ENCODE measurements around the gene GPR25.

GPR25 gene

DNA sequence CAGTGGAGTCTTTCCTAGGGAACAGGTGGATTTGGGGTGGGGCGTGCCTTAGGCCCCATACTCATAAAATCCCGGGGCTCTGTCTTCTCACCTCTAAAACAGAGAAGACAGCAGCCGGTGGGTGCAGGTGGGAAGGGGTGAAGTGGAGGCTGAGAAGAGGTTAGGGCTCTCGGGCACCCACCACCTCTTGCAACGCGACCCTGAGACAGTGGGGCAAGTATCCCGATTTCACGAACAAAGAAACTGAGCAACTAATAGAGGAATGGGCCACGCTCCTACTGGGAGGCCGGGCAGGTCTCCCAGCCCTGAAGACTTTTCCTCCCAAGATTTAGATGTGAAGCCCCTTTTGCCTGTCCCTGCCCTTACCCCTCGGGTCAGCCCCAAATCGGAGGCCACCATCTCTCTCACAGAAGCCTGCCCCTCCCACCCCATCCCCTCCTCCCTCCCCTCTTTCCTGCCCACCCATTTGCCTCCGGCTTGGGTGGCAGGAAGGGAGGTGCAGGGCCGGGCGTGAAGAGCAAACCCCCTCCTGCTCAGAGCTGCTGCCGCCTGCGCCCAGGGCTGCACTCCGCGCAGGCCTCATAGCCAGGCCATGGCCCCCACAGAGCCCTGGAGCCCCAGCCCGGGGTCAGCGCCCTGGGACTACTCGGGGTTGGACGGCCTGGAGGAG is at the start of gene GPR25:
Gene GPR25 (plus strand): TSS at position 536 of the 670 bp plus-strand sequence. CDS start 57 bp downstream, at position 593.
- no peak within 1 kb of the TSS for H3K4me3 ChIP-seq (ENCODE audit: insufficient read length, low read depth)
- H3K27me3 ChIP-seq (ENCODE audit: insufficient read depth, insufficient read length) = no peaks in the 10 kb centered on the region
- no peak within 1 kb of the TSS for H3K9ac ChIP-seq (ENCODE audit: insufficient read length, low read depth)
- H3K4me1 ChIP-seq (ENCODE audit: insufficient read depth, insufficient read length) = peaks cover 5% of the 10 kb centered on the region
- DNase-seq (ENCODE audit: low read depth, low spot score) = no peak
- no peak for TF ChIP-seq YY1 (IDR thresholded peaks at IDR 0.05; ENCODE audit: insufficient read depth, insufficient read length)
- TF ChIP-seq SUZ12 (IDR thresholded peaks at IDR 0.05; ENCODE audit: extremely low read depth, insufficient read depth, insufficient read length) = no peak
- no peak for TF ChIP-seq ZNF274 (IDR thresholded peaks at IDR 0.05; ENCODE audit: low read depth, low read length)
- H3K36me3 ChIP-seq (ENCODE audit: insufficient read depth, insufficient read length, low read length) = no peaks in the 10 kb centered on the region
- H3K9me3 ChIP-seq (ENCODE audit: insufficient read depth, low read length) = no peaks in the 10 kb centered on the region

- DNase-seq (ENCODE audit: low read depth, low spot score) = no peak
- H3K4me1 ChIP-seq (ENCODE audit: insufficient read depth, insufficient read length) = no peaks in the 10 kb centered on the region
- H3K9ac ChIP-seq (ENCODE audit: insufficient read length, low read depth) = no peak overlapping the region
- peaks cover under 1% of the 10 kb centered on the region; the same call in 1 of the 2 replicates for H3K9me3 ChIP-seq (ENCODE audit: insufficient read depth, low read length)
- no peaks in the 10 kb centered on the region for H3K27me3 ChIP-seq (ENCODE audit: insufficient read depth, insufficient read length)
- TF ChIP-seq YY1 (IDR thresholded peaks at IDR 0.05; ENCODE audit: insufficient read depth, insufficient read length) (no peak), ZNF274 (IDR thresholded peaks at IDR 0.05; ENCODE audit: low read depth, low read length) (no peak), SUZ12 (IDR thresholded peaks at IDR 0.05; ENCODE audit: extremely low read depth, insufficient read depth, insufficient read length) (no peak)
- H3K36me3 ChIP-seq (ENCODE audit: insufficient read depth, insufficient read length, low read length) = peaks cover 32% of the 10 kb centered on the region
- H3K4me3 ChIP-seq (ENCODE audit: insufficient read length, low read depth) = no peak overlapping the region
Observed at GRCh38 chr1:200831091-200831490, 41.7 kb upstream of the GPR25 start.

- no peak for DNase-seq (ENCODE audit: low read depth, low spot score)
- H3K9me3 ChIP-seq (ENCODE audit: insufficient read depth, low read length) = peaks cover 4% of the 10 kb centered on the region; the same call in 1 of the 2 replicates
- H3K4me3 ChIP-seq (ENCODE audit: insufficient read length, low read depth) = no peak overlapping the region
- TF ChIP-seq SUZ12 (IDR thresholded peaks at IDR 0.05; ENCODE audit: extremely low read depth, insufficient read depth, insufficient read length) (no peak), ZNF274 (IDR thresholded peaks at IDR 0.05; ENCODE audit: low read depth, low read length) (no peak), YY1 (IDR thresholded peaks at IDR 0.05; ENCODE audit: insufficient read depth, insufficient read length) (no peak)
- H3K36me3 ChIP-seq (ENCODE audit: insufficient read depth, insufficient read length, low read length) = peaks cover 32% of the 10 kb centered on the region
- H3K27me3 ChIP-seq (ENCODE audit: insufficient read depth, insufficient read length) = no peaks in the 10 kb centered on the region
- H3K9ac ChIP-seq (ENCODE audit: insufficient read length, low read depth) = no peak overlapping the region
- no peaks in the 10 kb centered on the region for H3K4me1 ChIP-seq (ENCODE audit: insufficient read depth, insufficient read length)
Observed at GRCh38 chr1:200834383-200834782, 38.4 kb upstream of the GPR25 start.

DNA sequence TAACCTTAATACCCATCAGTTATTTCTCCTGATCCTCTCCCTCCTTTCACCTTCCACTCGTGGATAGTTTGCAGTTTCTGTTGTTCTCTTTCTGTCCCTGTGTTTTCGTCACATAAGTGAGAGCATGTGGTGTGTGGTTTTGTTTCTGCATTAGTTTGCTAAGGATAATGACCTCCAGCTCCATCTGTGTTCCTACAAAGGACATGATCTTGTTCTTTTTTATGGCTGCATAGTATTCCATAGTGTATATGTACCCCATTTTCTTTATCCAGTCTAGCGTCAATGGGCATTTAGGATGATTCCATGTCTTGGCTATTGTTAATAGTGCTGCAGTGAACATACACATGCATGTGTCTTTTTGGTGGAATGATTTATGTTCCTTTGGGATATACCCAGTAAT is 36.6 kb upstream of the GPR25 start:
- peaks cover 4% of the 10 kb centered on the region; the same call in 1 of the 2 replicates for H3K9me3 ChIP-seq (ENCODE audit: insufficient read depth, low read length)
- no peak overlapping the region for H3K9ac ChIP-seq (ENCODE audit: insufficient read length, low read depth)
- TF ChIP-seq SUZ12 (IDR thresholded peaks at IDR 0.05; ENCODE audit: extremely low read depth, insufficient read depth, insufficient read length) (no peak), ZNF274 (IDR thresholded peaks at IDR 0.05; ENCODE audit: low read depth, low read length) (no peak), YY1 (IDR thresholded peaks at IDR 0.05; ENCODE audit: insufficient read depth, insufficient read length) (no peak)
- no peak for DNase-seq (ENCODE audit: low read depth, low spot score)
- no peak overlapping the region for H3K4me3 ChIP-seq (ENCODE audit: insufficient read length, low read depth)
- H3K36me3 ChIP-seq (ENCODE audit: insufficient read depth, insufficient read length, low read length) = peaks cover 38% of the 10 kb centered on the region
- no peaks in the 10 kb centered on the region for H3K27me3 ChIP-seq (ENCODE audit: insufficient read depth, insufficient read length)
- no peaks in the 10 kb centered on the region for H3K4me1 ChIP-seq (ENCODE audit: insufficient read depth, insufficient read length)

- no peak for DNase-seq (ENCODE audit: low read depth, low spot score)
- H3K4me3 ChIP-seq (ENCODE audit: insufficient read length, low read depth) = no peak overlapping the region
- TF ChIP-seq ZNF274 (IDR thresholded peaks at IDR 0.05; ENCODE audit: low read depth, low read length) = no peak
- TF ChIP-seq YY1 (IDR thresholded peaks at IDR 0.05; ENCODE audit: insufficient read depth, insufficient read length) = no peak
- no peak for TF ChIP-seq SUZ12 (IDR thresholded peaks at IDR 0.05; ENCODE audit: extremely low read depth, insufficient read depth, insufficient read length)
- no peaks in the 10 kb centered on the region for H3K27me3 ChIP-seq (ENCODE audit: insufficient read depth, insufficient read length)
- peaks cover 43% of the 10 kb centered on the region for H3K36me3 ChIP-seq (ENCODE audit: insufficient read depth, insufficient read length, low read length)
- no peaks in the 10 kb centered on the region for H3K4me1 ChIP-seq (ENCODE audit: insufficient read depth, insufficient read length)
- H3K9me3 ChIP-seq (ENCODE audit: insufficient read depth, low read length) = peaks cover 4% of the 10 kb centered on the region; the same call in 1 of the 2 replicates
- H3K9ac ChIP-seq (ENCODE audit: insufficient read length, low read depth) = no peak overlapping the region
Observed at GRCh38 chr1:200837931-200838571, 34.7 kb upstream of the GPR25 start.

DNA sequence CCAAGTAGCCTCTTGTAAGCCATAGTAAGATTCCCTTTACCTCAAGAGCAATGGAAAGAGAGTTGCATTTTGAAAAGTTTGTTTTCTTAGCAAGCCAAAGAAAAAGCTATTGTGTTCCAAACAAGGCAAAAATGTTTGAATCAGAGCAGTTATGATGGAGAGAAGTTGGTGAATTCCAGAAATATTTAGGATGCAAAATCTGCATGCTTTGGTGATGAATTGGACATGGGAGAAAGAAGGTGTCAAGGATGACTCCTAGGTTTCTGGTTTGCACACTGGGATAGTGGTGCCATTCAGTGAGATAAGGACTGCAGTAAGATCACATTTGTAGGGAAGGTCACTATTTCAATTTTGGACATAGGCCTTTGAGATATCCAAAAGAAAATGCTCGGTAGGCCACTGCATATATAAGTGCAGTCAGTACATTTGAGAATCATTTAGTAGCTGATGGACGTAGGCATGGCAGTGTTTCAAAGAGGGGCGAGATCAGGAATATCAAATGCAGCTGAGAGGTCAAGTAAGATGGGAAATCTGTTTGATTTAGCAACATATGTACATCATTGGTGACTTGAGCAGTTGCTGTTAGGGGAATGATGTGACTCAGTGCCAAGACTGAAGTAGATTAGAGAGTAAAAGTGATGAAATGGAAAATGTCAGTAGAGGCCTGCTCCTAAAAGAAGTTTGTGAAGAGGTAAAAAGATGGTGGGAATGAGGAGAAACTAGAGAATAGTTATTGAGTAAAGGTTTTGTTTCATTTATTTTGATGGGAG is 33.9 kb upstream of the GPR25 start:
- H3K4me3 ChIP-seq (ENCODE audit: insufficient read length, low read depth) = no peak overlapping the region
- TF ChIP-seq SUZ12 (IDR thresholded peaks at IDR 0.05; ENCODE audit: extremely low read depth, insufficient read depth, insufficient read length) = no peak
- TF ChIP-seq YY1 (IDR thresholded peaks at IDR 0.05; ENCODE audit: insufficient read depth, insufficient read length) = no peak
- TF ChIP-seq ZNF274 (IDR thresholded peaks at IDR 0.05; ENCODE audit: low read depth, low read length) = no peak

GRCh38 chr1:200845360-200845759 is 27.4 kb upstream of the GPR25 start:
- Histone ChIP-seq H3K36me3 (ENCODE audit: insufficient read depth, insufficient read length, low read length) (peaks cover 81% of the 10 kb centered on the region), H3K9me3 (ENCODE audit: insufficient read depth, low read length) (no peaks in the 10 kb centered on the region), H3K9ac (ENCODE audit: insufficient read length, low read depth) (no peak overlapping the region), H3K4me3 (ENCODE audit: insufficient read length, low read depth) (no peak overlapping the region), H3K27me3 (ENCODE audit: insufficient read depth, insufficient read length) (no peaks in the 10 kb centered on the region), H3K4me1 (ENCODE audit: insufficient read depth, insufficient read length) (no peaks in the 10 kb centered on the region)
- DNase-seq (ENCODE audit: low read depth, low spot score) = no peak
- TF ChIP-seq YY1 (IDR thresholded peaks at IDR 0.05; ENCODE audit: insufficient read depth, insufficient read length) = no peak
- TF ChIP-seq ZNF274 (IDR thresholded peaks at IDR 0.05; ENCODE audit: low read depth, low read length) = no peak
- TF ChIP-seq SUZ12 (IDR thresholded peaks at IDR 0.05; ENCODE audit: extremely low read depth, insufficient read depth, insufficient read length) = no peak

More for the DNA sequence above, 33.9 kb upstream of the GPR25 start:
- H3K9me3 ChIP-seq (ENCODE audit: insufficient read depth, low read length) = peaks cover 4% of the 10 kb centered on the region; the same call in 1 of the 2 replicates
- H3K27me3 ChIP-seq (ENCODE audit: insufficient read depth, insufficient read length) = no peaks in the 10 kb centered on the region
- DNase-seq (ENCODE audit: low read depth, low spot score) = no peak
- no peaks in the 10 kb centered on the region for H3K4me1 ChIP-seq (ENCODE audit: insufficient read depth, insufficient read length)
- H3K9ac ChIP-seq (ENCODE audit: insufficient read length, low read depth) = no peak overlapping the region
- peaks cover 42% of the 10 kb centered on the region for H3K36me3 ChIP-seq (ENCODE audit: insufficient read depth, insufficient read length, low read length)

Data from NT2/D1 (cell line).